GM19351 (cell line): ENCODE results near the gene SLC2A8.

Experiments used
- ATAC-seq: cut with Tn5 transposase; IDR thresholded peaks from one replicate; pipeline ENCODE4 v1.9.1; 2021; ENCODE audit warnings: mild to moderate bottlenecking, moderate library complexity; ENCODE audit not compliant: unreplicated experiment

SLC2A8 gene

GRCh38 chr9:127423934-127424675 lies 27.1 kb downstream of the SLC2A8 start, which contains the start of gene ZNF79:
Gene ZNF79, plus strand, starts transcription at chr9:127424382. Its CDS starts 406 bp downstream, at chr9:127424788.
- peak; percentile 80 for ATAC-seq

DNA sequence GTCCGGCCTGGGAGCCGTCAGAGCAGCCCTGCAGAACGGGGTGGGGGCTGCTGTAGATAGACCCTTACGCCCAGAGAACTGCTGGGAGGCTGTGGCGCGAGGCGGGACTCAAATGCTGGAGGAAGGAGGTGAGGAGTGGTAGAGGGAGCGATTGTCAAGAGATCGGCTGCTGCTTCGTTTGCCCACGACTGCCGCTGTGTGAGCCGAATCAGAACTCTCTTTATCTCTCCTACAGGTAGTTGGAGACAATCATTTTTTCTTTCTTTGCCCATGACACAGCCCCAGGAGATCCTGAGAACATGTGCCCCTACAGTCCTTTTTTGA lies 27.7 kb downstream of the SLC2A8 start:
- ATAC-seq, result peak; percentile 31

DNA sequence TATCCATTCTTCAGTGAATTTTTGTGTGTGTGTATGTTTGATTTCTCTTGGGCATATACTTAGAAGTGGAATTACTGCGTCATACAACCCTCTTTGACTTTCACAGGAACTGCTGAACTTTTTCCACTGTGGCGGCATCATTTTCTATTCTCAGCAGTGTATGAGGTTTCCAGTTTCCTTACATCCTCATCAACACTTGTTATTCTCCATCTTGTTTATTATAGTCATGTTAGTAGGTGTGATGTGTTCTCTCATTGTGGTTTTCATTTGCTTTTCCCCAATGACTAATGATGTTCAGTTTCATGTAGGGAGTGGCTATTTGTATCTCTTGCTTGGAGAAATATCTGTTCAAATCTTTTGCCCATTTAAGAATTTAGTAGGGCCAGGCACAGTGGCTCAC lies 29.8 kb downstream of the SLC2A8 start:
- no peak for ATAC-seq

GRCh38 chr9:127428348-127428747 lies 31.4 kb downstream of the SLC2A8 start:
- ATAC-seq, result no peak

DNA sequence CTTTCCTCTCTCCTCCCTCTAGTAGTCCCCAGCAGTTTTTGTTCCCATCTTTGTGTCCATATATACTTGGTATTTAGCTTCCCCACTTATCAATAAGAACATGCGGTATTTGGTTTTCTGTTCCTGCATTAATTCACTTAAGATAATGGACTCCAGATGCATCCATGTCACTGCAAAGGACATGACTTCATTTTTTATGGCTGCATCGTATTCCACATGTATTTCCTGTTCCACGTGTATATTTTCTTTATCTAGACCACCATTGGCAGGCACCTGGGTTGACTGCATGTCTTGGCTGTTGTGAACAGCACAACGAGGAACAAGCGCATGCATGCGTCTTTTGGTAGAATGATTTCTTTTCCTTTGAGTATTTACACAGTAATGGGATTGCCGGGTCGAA lies 33.4 kb downstream of the SLC2A8 start:
- ATAC-seq, result no peak

- ATAC-seq, result no peak
These were observed 40.7 kb downstream of the SLC2A8 start for GRCh38 chr9:127437497-127438264.

DNA sequence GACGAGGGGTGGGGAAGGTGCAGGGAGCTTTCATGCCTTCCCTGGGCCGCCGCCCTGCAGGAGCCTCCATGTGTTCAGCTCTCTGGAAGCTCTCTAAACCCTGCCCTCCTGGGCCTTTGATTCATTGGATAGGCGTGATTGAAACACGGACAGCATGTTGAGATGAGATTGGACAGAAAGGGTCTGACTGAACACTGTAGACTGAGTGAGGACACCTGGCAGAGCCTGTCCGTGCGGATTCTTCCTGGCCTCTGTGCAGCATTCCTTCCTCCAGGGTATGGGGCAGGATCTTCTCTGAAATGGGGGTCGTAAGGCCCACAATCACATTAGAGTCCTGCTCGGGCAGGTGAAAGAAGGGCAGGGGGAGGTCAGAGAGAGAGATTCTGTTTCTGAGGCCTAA lies 41.4 kb downstream of the SLC2A8 start:
- no peak for ATAC-seq

GRCh38 chr9:127444283-127444920 lies 47.4 kb downstream of the SLC2A8 start:
- no peak for ATAC-seq

DNA sequence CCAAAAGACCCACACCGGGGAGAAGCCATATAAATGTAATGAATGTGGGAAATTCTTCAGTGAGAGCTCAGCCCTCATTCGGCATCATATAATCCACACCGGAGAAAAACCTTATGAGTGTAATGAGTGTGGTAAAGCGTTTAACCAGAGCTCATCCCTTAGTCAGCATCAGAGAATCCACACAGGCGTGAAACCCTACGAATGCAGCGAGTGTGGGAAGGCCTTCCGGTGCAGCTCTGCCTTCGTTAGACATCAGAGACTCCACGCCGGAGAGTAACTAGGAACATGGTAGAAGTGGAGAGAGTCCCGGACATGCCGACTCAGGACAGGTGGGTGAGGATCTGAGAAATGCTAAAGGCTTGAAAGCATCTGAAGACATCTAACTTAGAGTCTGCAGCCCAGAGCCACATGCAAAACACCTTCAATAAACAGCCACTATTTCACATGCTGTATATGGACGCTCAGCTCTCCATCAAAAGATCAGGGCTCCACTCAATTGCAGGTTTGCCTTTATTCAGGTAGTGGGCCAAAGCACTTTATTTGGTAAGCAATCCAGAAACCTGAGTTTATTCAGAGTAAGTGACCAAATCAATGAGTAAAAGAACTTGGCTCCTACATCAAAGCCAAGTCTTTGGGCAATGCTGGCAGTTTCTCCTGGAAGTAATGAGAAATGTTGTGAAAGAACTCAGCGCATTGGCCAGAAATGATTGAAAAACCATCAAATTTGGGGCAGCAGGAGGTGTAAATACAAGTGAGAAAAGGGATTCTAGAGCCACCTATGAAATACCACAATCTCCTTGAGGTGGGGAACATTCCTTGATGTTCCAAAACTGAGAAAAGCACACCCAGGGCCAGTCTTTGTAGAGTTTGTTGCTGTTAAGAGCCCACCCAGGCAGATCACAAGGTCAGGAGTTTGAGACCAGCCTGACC lies 48.2 kb downstream of the SLC2A8 start:
- no peak for ATAC-seq

GRCh38 chr9:127445851-127446712 lies 49.1 kb downstream of the SLC2A8 start:
- no peak for ATAC-seq

DNA sequence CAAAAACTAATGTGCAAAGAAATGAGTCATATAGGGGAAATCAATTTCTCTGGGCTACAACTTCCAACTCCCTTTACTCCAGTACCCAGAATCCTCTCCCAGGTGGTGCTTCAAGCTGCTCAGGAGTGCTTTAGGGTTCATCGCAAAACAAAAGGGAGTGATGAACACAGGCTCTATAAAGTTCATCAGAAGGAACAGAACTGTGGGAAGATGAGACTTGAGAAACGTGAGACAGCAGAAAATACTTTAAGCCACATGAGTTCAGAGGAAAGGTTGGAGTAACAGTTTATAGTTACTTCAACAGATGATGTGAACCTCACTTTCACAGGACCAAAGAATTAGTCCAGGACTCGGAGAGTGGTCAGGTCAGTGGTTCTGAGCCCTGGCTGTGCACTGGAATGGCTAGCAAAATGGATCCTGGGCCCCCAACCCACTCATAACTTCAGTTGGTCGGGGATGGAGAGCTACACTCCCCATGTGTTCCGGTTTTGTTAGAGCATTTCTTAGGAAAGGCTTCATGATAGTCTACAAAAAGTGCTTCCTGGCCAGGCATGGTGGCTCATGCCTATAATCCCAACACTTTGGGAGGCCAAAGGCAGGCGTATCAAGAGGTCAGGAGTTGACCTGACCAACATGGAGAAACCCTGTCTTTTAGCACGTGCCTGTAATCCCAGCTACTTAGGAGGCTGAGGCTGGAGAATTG lies 49.9 kb downstream of the SLC2A8 start:
- ATAC-seq, result no peak

- ATAC-seq, result no peak
These were observed 50.6 kb downstream of the SLC2A8 start for GRCh38 chr9:127447416-127448111.

DNA sequence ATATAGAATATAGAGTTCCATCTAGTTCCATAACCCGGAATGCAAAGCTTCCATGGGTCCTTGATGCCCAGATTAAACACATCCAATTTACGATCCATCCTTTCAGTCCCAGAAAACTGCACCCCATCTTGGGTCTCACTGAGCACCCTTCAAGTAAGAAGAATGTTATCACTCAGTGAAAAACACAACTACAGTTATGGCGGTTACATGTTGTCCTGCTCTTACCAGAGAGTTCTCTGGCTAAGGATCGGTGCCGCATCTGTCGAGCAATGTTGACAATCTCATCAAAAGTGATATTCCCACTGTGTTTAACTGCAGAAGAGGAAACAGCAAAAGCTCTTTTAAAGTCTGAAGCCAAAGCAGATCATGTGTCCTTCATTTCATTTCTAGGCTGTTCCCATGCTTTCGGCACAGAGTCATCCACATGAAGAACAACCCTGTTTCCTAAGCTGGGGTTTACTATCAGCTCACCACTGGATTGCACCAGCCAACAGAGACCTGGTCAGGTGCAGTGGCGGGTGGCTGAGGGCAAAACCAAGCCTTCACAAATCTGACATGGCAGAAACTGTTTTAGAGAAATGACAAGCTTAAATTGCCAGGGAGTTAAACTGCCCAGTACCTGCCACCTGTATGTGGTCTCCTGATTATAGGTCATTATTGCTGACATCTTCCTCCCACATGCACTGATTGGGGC lies 51.3 kb downstream of the SLC2A8 start:
- no peak for ATAC-seq

DNA sequence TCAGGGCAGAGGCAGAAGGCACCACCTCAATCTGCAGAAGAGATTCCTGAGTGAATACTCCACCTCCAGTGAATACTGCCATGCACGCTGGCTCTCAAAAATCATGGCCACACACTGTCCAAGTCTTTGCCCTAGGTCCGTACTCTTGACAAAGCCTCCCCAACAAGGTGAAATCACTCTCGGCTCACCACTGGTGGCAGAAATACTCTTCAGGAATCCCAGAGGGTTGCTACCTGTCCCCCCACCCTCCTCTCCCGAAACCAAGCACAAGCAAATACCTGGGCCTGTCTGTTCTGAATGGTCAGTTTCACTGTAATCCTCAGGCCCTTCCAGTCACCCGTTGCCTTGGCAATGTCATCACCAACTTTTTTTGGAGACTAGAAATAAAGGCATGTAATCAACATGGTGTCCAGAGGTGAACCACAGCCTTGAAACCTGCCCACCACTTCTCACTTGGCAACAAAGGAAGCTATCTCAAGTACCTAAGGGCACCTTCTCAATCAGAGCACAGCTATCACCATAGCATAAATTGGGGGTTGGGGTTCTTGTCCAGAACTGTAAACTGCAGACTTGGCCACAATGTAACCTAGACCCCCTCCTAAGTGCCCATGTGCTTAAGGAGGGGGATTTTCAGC lies 52.5 kb downstream of the SLC2A8 start:
- ATAC-seq, result no peak

- ATAC-seq, result no peak
These were observed 53.3 kb downstream of the SLC2A8 start for GRCh38 chr9:127450243-127450760.

GRCh38 chr9:127450830-127451607 lies 54.0 kb downstream of the SLC2A8 start, which contains the start of the genes LRSAM1 and RPL12:
Gene LRSAM1, plus strand, starts transcription at chr9:127451510. Its CDS starts 3,018 bp downstream, at chr9:127454528.
Gene RPL12, minus strand, starts transcription at chr9:127451406. Its CDS starts 89 bp downstream, at chr9:127451317.
- peak; percentile 51 for ATAC-seq

- peak; percentile 12 for ATAC-seq
These were observed 54.6 kb downstream of the SLC2A8 start for GRCh38 chr9:127451608-127451857.
